CD4-positive, alpha-beta T cell treated with Interleukin-6 for 4 hours (primary cell): ENCODE data around the gene MDH1.
"Not testable (repeated sequence)": the region's sequence is repeated elsewhere in the genome, so short reads cannot be mapped to it uniquely, and the experiment has no call there.

Experiments
- DNase-seq: peaks from one replicate; pipeline ENCODE4 v3.0.0-alpha.2; 2020; ENCODE audit warnings: mixed read lengths

The MDH1 gene

GRCh38 chr2:63588385-63589147 lies at the start of gene MDH1, which contains the start of gene WDPCP:
Gene MDH1, plus strand, starts transcription at chr2:63588963. Its CDS starts 81 bp downstream, at chr2:63589044.
Gene WDPCP, minus strand, starts transcription at chr2:63588477. Its CDS starts 206 bp downstream, at chr2:63588271.
- DNase-seq: peak; percentile 93

GRCh38 chr2:63539416-63540162 lies 49.2 kb upstream of the MDH1 start:
- no peak for DNase-seq

- no peak for DNase-seq
Observed at GRCh38 chr2:63544017-63544627, 44.6 kb upstream of the MDH1 start.

- no peak for DNase-seq
Observed at GRCh38 chr2:63545023-63545422, 43.7 kb upstream of the MDH1 start.

- no peak for DNase-seq
Observed at GRCh38 chr2:63553049-63553448, 35.7 kb upstream of the MDH1 start.

GRCh38 chr2:63555299-63555698 lies 33.5 kb upstream of the MDH1 start:
- DNase-seq: no peak

- no peak for DNase-seq
Observed at GRCh38 chr2:63555931-63556330, 32.8 kb upstream of the MDH1 start.

GRCh38 chr2:63557819-63558218 lies 30.9 kb upstream of the MDH1 start:
- not testable (repeated sequence) for DNase-seq

- not testable (repeated sequence) for DNase-seq
Observed at GRCh38 chr2:63558922-63559321, 29.8 kb upstream of the MDH1 start.

GRCh38 chr2:63562751-63563150 lies 26.0 kb upstream of the MDH1 start:
- no peak for DNase-seq

GRCh38 chr2:63569740-63570139 lies 19.0 kb upstream of the MDH1 start:
- DNase-seq: no peak

- DNase-seq: no peak
Observed at GRCh38 chr2:63571291-63571690, 17.5 kb upstream of the MDH1 start.

- no peak for DNase-seq
Observed at GRCh38 chr2:63572001-63572400, 16.8 kb upstream of the MDH1 start.

- not testable (repeated sequence) for DNase-seq
Observed at GRCh38 chr2:63573026-63573425, 15.7 kb upstream of the MDH1 start.

- not testable (repeated sequence) for DNase-seq
Observed at GRCh38 chr2:63573726-63574345, 14.9 kb upstream of the MDH1 start.

- no peak for DNase-seq
Observed at GRCh38 chr2:63576546-63576945, 12.2 kb upstream of the MDH1 start.

- no peak for DNase-seq
Observed at GRCh38 chr2:63578767-63579166, 10.0 kb upstream of the MDH1 start.

GRCh38 chr2:63580651-63581297 lies 8.0 kb upstream of the MDH1 start:
- DNase-seq: no peak

GRCh38 chr2:63581298-63581961 lies 7.3 kb upstream of the MDH1 start:
- DNase-seq: no peak

- DNase-seq: no peak
Observed at GRCh38 chr2:63582873-63583272, 5.9 kb upstream of the MDH1 start.

GRCh38 chr2:63587814-63588384 lies 864 bp upstream of the MDH1 start:
- DNase-seq: no peak
